CD4-positive, alpha-beta memory T cell (primary cell): ENCODE data around the gene FBXW5. TPM values are rescaled to one million over a fixed set of nuclear protein-coding genes. Genes with fewer than 3 reads are reported as not detected.

Experiments
- CTCF ChIA-PET: fragments of 350-600 bp; sonication (Branson Sonifier 250); formaldehyde crosslinking; loops from one replicate; lab custom pipeline; 2021; ENCODE audit warnings: inconsistent platforms; ENCODE audit not compliant: partially characterized antibody; lab: Charles Lee
- POLR2A ChIA-PET: fragments of 350-600 bp; sonication (Branson Sonifier 250); formaldehyde crosslinking; loops from one replicate; lab custom pipeline; 2021; ENCODE audit not compliant: partially characterized antibody; lab: Charles Lee
- DNase-seq, 5 donors: peaks; one replicate each; pipeline versions ENCODE4 v3.0.0 to v3.0.0-alpha.2; 2020 to 2022; ENCODE audit warnings: mixed read lengths in 1 of 5
- H3K27ac ChIP-seq: one replicate; pipeline ENCODE4 v1.7.0; 2013; ENCODE audit warnings: low read depth, low read length
- H3K27me3 ChIP-seq: 2 replicates; pipeline ENCODE4 v1.7.0; 2013; ENCODE audit warnings: mild to moderate bottlenecking, low read length, moderate library complexity; ENCODE audit not compliant: insufficient read depth
- H3K36me3 ChIP-seq: 2 replicates; pipeline ENCODE4 v1.7.0; 2013; ENCODE audit warnings: mild to moderate bottlenecking, low read length, moderate library complexity; ENCODE audit not compliant: insufficient read depth
- H3K4me1 ChIP-seq: 2 replicates; pipeline ENCODE4 v1.7.0; 2013; ENCODE audit warnings: mild to moderate bottlenecking, low read length, moderate library complexity; ENCODE audit not compliant: insufficient read depth
- H3K4me3 ChIP-seq, 2 donors: one replicate each; pipeline ENCODE4 v1.7.0; 2013; ENCODE audit warnings: low read length in 2 of 2, mild to moderate bottlenecking in 1 of 2
- H3K9me3 ChIP-seq, 2 donors: one replicate each; pipeline ENCODE4 v1.7.0; 2013; ENCODE audit warnings: low read length in 2 of 2, control low read depth in 1 of 2; ENCODE audit not compliant: control insufficient read depth in 1 of 2
- H3K27ac Mint-ChIP-seq, 7 donors: one replicate each; pipeline ENCODE4 v1.8.0; 2020 to 2021; ENCODE audit warnings: mixed read lengths in 7 of 7, mild to moderate bottlenecking in 6 of 7, inconsistent platforms in 3 of 7, moderate library complexity in 3 of 7
- H3K27me3 Mint-ChIP-seq, 2 donors: one replicate each; pipeline ENCODE4 v1.8.0; 2020 to 2021; ENCODE audit warnings: mixed read lengths in 2 of 2
- H3K36me3 Mint-ChIP-seq, 2 donors: one replicate each; pipeline ENCODE4 v1.8.0; 2020 to 2021; ENCODE audit warnings: mixed read lengths in 2 of 2, inconsistent platforms in 1 of 2, mild to moderate bottlenecking in 1 of 2
- H3K4me1 Mint-ChIP-seq, 4 donors: one replicate each; pipeline ENCODE4 v1.8.0; 2020 to 2021; ENCODE audit warnings: mixed read lengths in 4 of 4, mild to moderate bottlenecking in 1 of 4
- H3K4me3 Mint-ChIP-seq, 8 donors: one replicate each; pipeline ENCODE4 v1.8.0; 2020 to 2021; ENCODE audit warnings: mixed read lengths in 8 of 8, mild to moderate bottlenecking in 7 of 8, moderate library complexity in 6 of 8, inconsistent platforms in 3 of 8
- H3K9me3 Mint-ChIP-seq, 8 donors: one replicate each; pipeline ENCODE4 v1.8.0; 2020 to 2021; ENCODE audit warnings: mixed read lengths in 8 of 8, mild to moderate bottlenecking in 5 of 8, inconsistent platforms in 3 of 8, moderate library complexity in 1 of 8
- intact Hi-C: fragments of 100-400 bp; cut with micrococcal nuclease; formaldehyde crosslinking; loops from one replicate; pipeline ENCODE4 v1.15.1; 2023
- polyA plus RNA-seq, 2 donors: library from polyadenylated mRNA; unstranded; fragments of 300-500 nt; fragmentation: Illumina TruSeq; gene quantifications; one replicate each; pipeline ENCODE4 v1.2.3, GENCODE V29; 2021
- total RNA-seq, 2 experiments: library from RNA; stranded (reverse); gene quantifications; one replicate each; pipeline ENCODE4 v1.2.3, GENCODE V29; 2021

Gene FBXW5
- total and polyA plus RNA-seq, 4 experiments from 2014 or later, result 98.6 to 160 (median 122) TPM

GRCh38 chr9:136936645-136937170 is 7.8 kb downstream of the FBXW5 start:
- Mint-ChIP-seq H3K27ac (peak overlapping the region in 2 of 7 donors; percentile 8 to 27), H3K9me3 (peaks cover 0 to 2% (median 0%) of the 10 kb centered on the region in 8 donors), H3K27me3 (no peaks in the 10 kb centered on the region), H3K4me1 (peaks cover 4 to 10% (median 6%) of the 10 kb centered on the region in 4 donors), H3K36me3 (peaks cover 16 to 19% of the 10 kb centered on the region in 2 donors), H3K4me3 (no peak overlapping the region)
- intact Hi-C loops, result no loop called here
- H3K4me3 ChIP-seq, result no peak overlapping the region
- CTCF ChIA-PET, result interaction anchor here (2.3 kb wide), 1 partner anchor 98 kb away, joined by 9 read pairs; no protein-coding TSS in a partner anchor
- POLR2A ChIA-PET, result interaction anchor here (1.3 to 1.4 kb wide), 2 partner anchors 55 to 60 kb away, joined by 3 to 4 read pairs; partner anchors contain the start of gene CLIC3
- H3K9me3 ChIP-seq, result no peaks in the 10 kb centered on the region
- no peaks in the 10 kb centered on the region for H3K27me3 ChIP-seq
- no peak overlapping the region for H3K27ac ChIP-seq
- no peaks in the 10 kb centered on the region for H3K4me1 ChIP-seq
- no peak for DNase-seq
- peaks cover 16% of the 10 kb centered on the region for H3K36me3 ChIP-seq

- CTCF ChIA-PET, result interaction anchor here (1.4 kb wide), 1 partner anchor 93 kb away, joined by 3 read pairs; the partner anchor contains the start of gene AJM1
- Histone ChIP-seq H3K9me3 (no peaks in the 10 kb centered on the region), H3K27ac (no peak overlapping the region), H3K27me3 (no peaks in the 10 kb centered on the region), H3K4me1 (no peaks in the 10 kb centered on the region), H3K36me3 (peaks cover 7% of the 10 kb centered on the region), H3K4me3 (no peak overlapping the region)
- POLR2A ChIA-PET, result no interaction called here
- Mint-ChIP-seq H3K4me1 (peaks cover 4 to 10% (median 6%) of the 10 kb centered on the region in 4 donors), H3K27ac (no peak overlapping the region), H3K9me3 (peaks cover 0 to 2% (median 0%) of the 10 kb centered on the region in 8 donors), H3K36me3 (peaks cover 13% of the 10 kb centered on the region in 2 donors), H3K4me3 (no peak overlapping the region), H3K27me3 (no peaks in the 10 kb centered on the region)
- no peak for DNase-seq
- intact Hi-C loops, result no loop called here
Measured at GRCh38 chr9:136935651-136936050, 8.9 kb downstream of the FBXW5 start.

- Mint-ChIP-seq H3K27me3 (no peaks in the 10 kb centered on the region), H3K9me3 (peaks cover 0 to 2% (median 0%) of the 10 kb centered on the region in 8 donors), H3K27ac (peak overlapping the region in 2 of 7 donors; percentile 74 to 79), H3K4me3 (no peak overlapping the region), H3K36me3 (peaks cover 7 to 10% of the 10 kb centered on the region in 2 donors), H3K4me1 (peaks cover under 1 to 10% (median 5%) of the 10 kb centered on the region in 4 donors)
- Histone ChIP-seq H3K9me3 (no peaks in the 10 kb centered on the region), H3K4me1 (no peaks in the 10 kb centered on the region), H3K27me3 (no peaks in the 10 kb centered on the region), H3K27ac (no peak overlapping the region), H3K4me3 (no peak overlapping the region), H3K36me3 (no peaks in the 10 kb centered on the region)
- no peak for DNase-seq
- ChIA-PET CTCF (no interaction called here), POLR2A (no interaction called here)
- intact Hi-C loops, result no loop called here
Measured at GRCh38 chr9:136934277-136934676, 10.3 kb downstream of the FBXW5 start.

GRCh38 chr9:136931611-136932130 is 12.9 kb downstream of the FBXW5 start:
- Histone ChIP-seq H3K27me3 (no peaks in the 10 kb centered on the region), H3K27ac (no peak overlapping the region), H3K4me1 (no peaks in the 10 kb centered on the region), H3K4me3 (no peak overlapping the region), H3K9me3 (no peaks in the 10 kb centered on the region), H3K36me3 (peaks cover 8% of the 10 kb centered on the region)
- peaks cover 3 to 12% of the 10 kb centered on the region in 2 donors for H3K36me3 Mint-ChIP-seq
- no peaks in the 10 kb centered on the region for H3K9me3 Mint-ChIP-seq
- peaks cover 0 to 6% (median 4%) of the 10 kb centered on the region in 4 donors for H3K4me1 Mint-ChIP-seq
- ChIA-PET CTCF (interaction anchor here (0.9 kb wide), 1 partner anchor 103 kb away, joined by 3 read pairs; no protein-coding TSS in a partner anchor), POLR2A (no interaction called here)
- DNase-seq, result no peak
- no peak overlapping the region for H3K4me3 Mint-ChIP-seq
- H3K27ac Mint-ChIP-seq, result peak overlapping the region in 2 of 7 donors; percentile 14 to 65
- no peaks in the 10 kb centered on the region for H3K27me3 Mint-ChIP-seq
- intact Hi-C loops, result no loop called here

GRCh38 chr9:136930014-136930413 is 14.5 kb downstream of the FBXW5 start:
- Histone ChIP-seq H3K4me1 (no peaks in the 10 kb centered on the region), H3K4me3 (no peak overlapping the region), H3K9me3 (no peaks in the 10 kb centered on the region), H3K27me3 (no peaks in the 10 kb centered on the region), H3K27ac (no peak overlapping the region), H3K36me3 (peaks cover 20% of the 10 kb centered on the region)
- no peak overlapping the region for H3K4me3 Mint-ChIP-seq
- POLR2A ChIA-PET, result interaction anchor here (1.7 kb wide), 1 partner anchor 9 kb away, joined by 5 read pairs; no protein-coding TSS in a partner anchor
- intact Hi-C loops, result no loop called here
- peaks cover 0 to 6% (median 4%) of the 10 kb centered on the region in 4 donors for H3K4me1 Mint-ChIP-seq
- H3K36me3 Mint-ChIP-seq, result peaks cover 3 to 14% of the 10 kb centered on the region in 2 donors
- DNase-seq, result no peak
- CTCF ChIA-PET, result no interaction called here
- no peaks in the 10 kb centered on the region for H3K9me3 Mint-ChIP-seq
- H3K27ac Mint-ChIP-seq, result peak overlapping the region in 2 of 7 donors; percentile 48 to 60
- H3K27me3 Mint-ChIP-seq, result no peaks in the 10 kb centered on the region

- peak overlapping the region in 3 of 7 donors; percentile 38 to 71 (median 52) for H3K27ac Mint-ChIP-seq
- no peaks in the 10 kb centered on the region for H3K9me3 Mint-ChIP-seq
- H3K4me3 Mint-ChIP-seq, result no peak overlapping the region
- Histone ChIP-seq H3K4me3 (no peak overlapping the region), H3K27ac (no peak overlapping the region), H3K4me1 (no peaks in the 10 kb centered on the region), H3K36me3 (peaks cover 22% of the 10 kb centered on the region), H3K9me3 (no peaks in the 10 kb centered on the region), H3K27me3 (no peaks in the 10 kb centered on the region)
- ChIA-PET CTCF (interaction anchor here (0.7 kb wide), 1 partner anchor 9 kb away, joined by 3 read pairs; no protein-coding TSS in a partner anchor), POLR2A (interaction anchor here (1.7 kb wide), 1 partner anchor 10 kb away, joined by 5 read pairs; no protein-coding TSS in a partner anchor)
- no peak for DNase-seq
- H3K4me1 Mint-ChIP-seq, result peaks cover 0 to 6% (median 4%) of the 10 kb centered on the region in 4 donors
- no peaks in the 10 kb centered on the region for H3K27me3 Mint-ChIP-seq
- H3K36me3 Mint-ChIP-seq, result peaks cover 0 to 22% of the 10 kb centered on the region in 2 donors
- intact Hi-C loops, result no loop called here
Measured at GRCh38 chr9:136928591-136928990, 15.9 kb downstream of the FBXW5 start.
